Left ventricle myocardium inferior (tissue), 1 donor: ENCODE data around the gene NEDD4. TPM values are rescaled to one million over a fixed set of nuclear protein-coding genes. Genes with fewer than 3 reads are reported as not detected.

Experiments used
- DNase-seq: peaks from one replicate; pipeline ENCODE4 v3.0.0-alpha.2; 2020
- H3K27ac ChIP-seq: fragments of 200-600 bp; replicated peaks from 2 replicates; pipeline ENCODE4 v1.8.0; 2021
- H3K27me3 ChIP-seq: fragments of 200-600 bp; 2 replicates; pipeline ENCODE4 v1.8.0; 2021; ENCODE audit warnings: low read depth
- H3K36me3 ChIP-seq: fragments of 200-600 bp; 2 replicates; pipeline ENCODE4 v1.8.0; 2021
- H3K4me1 ChIP-seq: fragments of 200-600 bp; 2 replicates; pipeline ENCODE4 v1.8.0; 2021
- H3K4me3 ChIP-seq: fragments of 200-600 bp; 2 replicates; pipeline ENCODE4 v1.8.0; 2021; ENCODE audit warnings: mild to moderate bottlenecking, moderate library complexity
- H3K9me3 ChIP-seq: fragments of 200-600 bp; replicated peaks from 2 replicates; pipeline ENCODE4 v1.8.0; 2021
- CTCF ChIP-seq: fragments of 200-600 bp; IDR thresholded peaks from 2 replicates; pipeline ENCODE4 v1.8.0; 2021; ENCODE audit warnings: antibody characterized with exemption, mild to moderate bottlenecking, borderline replicate concordance
- intact Hi-C: fragments of 100-400 bp; cut with micrococcal nuclease; formaldehyde crosslinking; loops from one replicate; pipeline ENCODE4 v1.11.0; 2022
- total RNA-seq: library from RNA; stranded (reverse); fragmentation: NEBNext Ultra II Directional; extraction: Animal tissue kit (Norgen Biotek cat#: 25700); gene quantifications from one replicate; pipeline ENCODE4 v1.2.1, GENCODE V29; 2021
- donor health status: DM: no; HTN: yes; CAD: no; lungs with severe emphysema.

NEDD4 gene
- total RNA-seq, 1 donor from 2014 or later: 8.1 TPM

GRCh38 chr15:56038015-56038414 is 44.6 kb upstream of the NEDD4 start:
- no peaks in the 10 kb centered on the region for H3K9me3 ChIP-seq
- no peaks in the 10 kb centered on the region for H3K36me3 ChIP-seq
- intact Hi-C loops: no loop called here
- TF ChIP-seq CTCF: no peak
- H3K4me1 ChIP-seq: peaks cover 14% of the 10 kb centered on the region
- no peak overlapping the region for H3K27ac ChIP-seq
- H3K27me3 ChIP-seq: no peaks in the 10 kb centered on the region
- no peak for DNase-seq
- no peak overlapping the region for H3K4me3 ChIP-seq

- Histone ChIP-seq H3K27me3 (no peaks in the 10 kb centered on the region), H3K4me3 (no peak overlapping the region), H3K36me3 (no peaks in the 10 kb centered on the region), H3K4me1 (peaks cover 14% of the 10 kb centered on the region), H3K27ac (no peak overlapping the region), H3K9me3 (no peaks in the 10 kb centered on the region)
- no peak for DNase-seq
- TF ChIP-seq CTCF: no peak
- intact Hi-C loops: no loop called here
These were observed 43.2 kb upstream of the NEDD4 start for GRCh38 chr15:56036546-56037067.

- no peak overlapping the region for H3K27ac ChIP-seq
- no peaks in the 10 kb centered on the region for H3K9me3 ChIP-seq
- H3K36me3 ChIP-seq: no peaks in the 10 kb centered on the region
- intact Hi-C loops: no loop called here
- no peaks in the 10 kb centered on the region for H3K27me3 ChIP-seq
- DNase-seq: no peak
- peaks cover 5% of the 10 kb centered on the region for H3K4me1 ChIP-seq
- H3K4me3 ChIP-seq: no peak overlapping the region
- no peak for TF ChIP-seq CTCF
These were observed 41.8 kb upstream of the NEDD4 start for GRCh38 chr15:56035166-56035565.

GRCh38 chr15:56034514-56034913 is 41.1 kb upstream of the NEDD4 start:
- H3K4me3 ChIP-seq: no peak overlapping the region
- no peak for DNase-seq
- no peak overlapping the region for H3K27ac ChIP-seq
- H3K36me3 ChIP-seq: no peaks in the 10 kb centered on the region
- intact Hi-C loops: no loop called here
- H3K27me3 ChIP-seq: no peaks in the 10 kb centered on the region
- no peaks in the 10 kb centered on the region for H3K9me3 ChIP-seq
- H3K4me1 ChIP-seq: no peaks in the 10 kb centered on the region
- TF ChIP-seq CTCF: no peak

- H3K36me3 ChIP-seq: no peaks in the 10 kb centered on the region
- DNase-seq: no peak
- H3K27ac ChIP-seq: no peak overlapping the region
- intact Hi-C loops: no loop called here
- TF ChIP-seq CTCF: no peak
- H3K27me3 ChIP-seq: no peaks in the 10 kb centered on the region
- no peak overlapping the region for H3K4me3 ChIP-seq
- H3K9me3 ChIP-seq: no peaks in the 10 kb centered on the region
- no peaks in the 10 kb centered on the region for H3K4me1 ChIP-seq
These were observed 39.0 kb upstream of the NEDD4 start for GRCh38 chr15:56032373-56032772.
